CD14-positive monocyte (primary cell): ENCODE measurements around the gene GALC. TPM values are rescaled to one million over a fixed set of nuclear protein-coding genes. Genes with fewer than 3 reads are reported as not detected.
A peak's percentile ranks its signal among the peaks of the same experiment; 100 is the strongest.

Source experiments
- DNase-seq, 3 donors: peaks; one replicate each; pipeline ENCODE4 v3.0.0-alpha.2; 2011 to 2022
- H2AFZ ChIP-seq: 2 replicates; pipeline ENCODE4 v1.6.0; 2012; ENCODE audit warnings: mild to moderate bottlenecking, low read depth, low read length, inconsistent platforms; ENCODE audit not compliant: insufficient read depth, poor library complexity, severe bottlenecking
- H3K27ac ChIP-seq, 2 donors: 1 replicate in 1 of 2; 2 replicates in 1 of 2; pipeline ENCODE4 v1.5.1; 2012 to 2013; ENCODE audit warnings: low read length in 2 of 2, control low read depth in 1 of 2, inconsistent platforms in 1 of 2, low read depth in 1 of 2, mild to moderate bottlenecking in 1 of 2
- H3K27me3 ChIP-seq, 2 donors: one replicate each; pipeline versions ENCODE4 v1.6.0 to v1.6.1; 2011 to 2013; ENCODE audit warnings: low read length in 2 of 2; ENCODE audit not compliant: control insufficient read depth in 2 of 2, insufficient read depth in 2 of 2
- H3K36me3 ChIP-seq, 2 donors: replicated peaks in 1 of 2; 1 replicate in 1 of 2; 2 replicates in 1 of 2; pipeline versions ENCODE4 v1.5.1 to v1.6.1; 2012 to 2013; ENCODE audit warnings: low read length in 2 of 2, control low read depth in 1 of 2, inconsistent platforms in 1 of 2, mild to moderate bottlenecking in 1 of 2; ENCODE audit not compliant: insufficient read depth in 2 of 2, control insufficient read depth in 1 of 2
- H3K4me1 ChIP-seq, 2 donors: 1 replicate in 1 of 2; 2 replicates in 1 of 2; pipeline versions ENCODE4 v1.5.1 to v1.6.1; 2012 to 2013; ENCODE audit warnings: low read length in 2 of 2, control low read depth in 1 of 2, inconsistent platforms in 1 of 2, mild to moderate bottlenecking in 1 of 2, moderate library complexity in 1 of 2; ENCODE audit not compliant: insufficient read depth in 2 of 2, control insufficient read depth in 1 of 2
- H3K4me2 ChIP-seq: replicated peaks from 2 replicates; pipeline ENCODE3; 2012; ENCODE audit warnings: low read length, moderate library complexity, mild to moderate bottlenecking; ENCODE audit not compliant: poor library complexity, severe bottlenecking; ENCODE audit errors: extremely low read depth
- H3K4me3 ChIP-seq, 3 experiments: fragments of 200-600 bp in 1 of 3; sonication (generic) in 1 of 3; replicated peaks in 1 of 3; 1 replicate in 2 of 3; 2 replicates in 1 of 3; pipeline ENCODE4 v1.5.1; 2011 to 2013; ENCODE audit warnings: low read length in 3 of 3, mild to moderate bottlenecking in 3 of 3, control low read depth in 2 of 3, low read depth in 2 of 3, inconsistent platforms in 1 of 3, moderate library complexity in 1 of 3
- H3K79me2 ChIP-seq: 2 replicates; pipeline ENCODE4 v1.6.0; 2012; ENCODE audit warnings: mild to moderate bottlenecking, control low read depth, inconsistent platforms, low read length, moderate library complexity; ENCODE audit not compliant: insufficient read depth
- H3K9ac ChIP-seq: 2 replicates; pipeline ENCODE4 v1.6.0; 2017; ENCODE audit warnings: low read length, mild to moderate bottlenecking; ENCODE audit not compliant: insufficient read depth, poor library complexity, severe bottlenecking
- H3K9me3 ChIP-seq, 2 donors: replicated peaks in 1 of 2; 1 replicate in 1 of 2; 2 replicates in 1 of 2; pipeline versions ENCODE4 v1.5.1 to v1.6.1; 2012 to 2013; ENCODE audit warnings: low read length in 2 of 2, control low read depth in 1 of 2; ENCODE audit not compliant: control insufficient read depth in 1 of 2, insufficient read depth in 1 of 2
- H4K20me1 ChIP-seq: 2 replicates; pipeline ENCODE4 v1.6.0; 2012; ENCODE audit warnings: mild to moderate bottlenecking, low read length, control low read depth, moderate library complexity; ENCODE audit not compliant: insufficient read depth
- H3K27ac Mint-ChIP-seq, 7 donors: one replicate each; pipeline ENCODE4 v1.8.0; 2020; ENCODE audit warnings: mild to moderate bottlenecking in 7 of 7, mixed read lengths in 7 of 7, moderate library complexity in 6 of 7, inconsistent platforms in 2 of 7
- H3K27me3 Mint-ChIP-seq, 3 donors: one replicate each; pipeline ENCODE4 v1.8.0; 2021 to 2022; ENCODE audit warnings: low read depth in 3 of 3, mild to moderate bottlenecking in 3 of 3, mixed read lengths in 3 of 3, moderate library complexity in 3 of 3, inconsistent platforms in 1 of 3
- H3K36me3 Mint-ChIP-seq, 2 donors: one replicate each; pipeline ENCODE4 v1.8.0; 2020; ENCODE audit warnings: mixed read lengths in 2 of 2, inconsistent platforms in 1 of 2, mild to moderate bottlenecking in 1 of 2
- H3K4me1 Mint-ChIP-seq: one replicate; pipeline ENCODE4 v1.8.0; 2020; ENCODE audit warnings: mild to moderate bottlenecking, mixed read lengths
- H3K4me3 Mint-ChIP-seq, 2 donors: one replicate each; pipeline ENCODE4 v1.8.0; 2020; ENCODE audit warnings: mild to moderate bottlenecking in 2 of 2, mixed read lengths in 2 of 2, moderate library complexity in 1 of 2
- H3K9me3 Mint-ChIP-seq, 7 donors: one replicate each; pipeline ENCODE4 v1.8.0; 2020 to 2022; ENCODE audit warnings: mixed read lengths in 7 of 7, mild to moderate bottlenecking in 6 of 7, moderate library complexity in 6 of 7, inconsistent platforms in 2 of 7
- WGBS: methylation state at CpG from one replicate; pipeline ENCODE4 v1.1.5; 2013; ENCODE audit warnings: missing lambda C conversion rate; ENCODE audit not compliant: insufficient coverage; 5-methylcytosine and 5-hydroxymethylcytosine counted together
- intact Hi-C, 2 donors: fragments of 100-400 bp; cut with micrococcal nuclease; formaldehyde crosslinking; loops; one replicate each; pipeline versions ENCODE4 v1.15.0 to v1.15.1; 2023
- polyA plus RNA-seq, 3 donors: library from polyadenylated mRNA; depleted of rRNA in 1 of 3; unstranded in 2 of 3; stranded (reverse) in 1 of 3; fragments of 300-500 nt in 2 of 3; fragments of >200 nt in 1 of 3; fragmentation: Illumina TruSeq in 2 of 3; gene quantifications; 1 replicate in 2 of 3; 2 replicates in 1 of 3; pipeline ENCODE4 v1.2.3, GENCODE V29; 2012 to 2021
- TF ChIP-seq, protein P1 (sequence below): fragments of 200-600 bp; IDR thresholded peaks from one replicate; pipeline ENCODE4 v1.8.0; 2022; ENCODE audit warnings: antibody characterized with exemption, mild to moderate bottlenecking

The GALC gene
- polyA plus RNA-seq, 3 donors = 28.6 to 40.6 (median 33.8) TPM

DNA sequence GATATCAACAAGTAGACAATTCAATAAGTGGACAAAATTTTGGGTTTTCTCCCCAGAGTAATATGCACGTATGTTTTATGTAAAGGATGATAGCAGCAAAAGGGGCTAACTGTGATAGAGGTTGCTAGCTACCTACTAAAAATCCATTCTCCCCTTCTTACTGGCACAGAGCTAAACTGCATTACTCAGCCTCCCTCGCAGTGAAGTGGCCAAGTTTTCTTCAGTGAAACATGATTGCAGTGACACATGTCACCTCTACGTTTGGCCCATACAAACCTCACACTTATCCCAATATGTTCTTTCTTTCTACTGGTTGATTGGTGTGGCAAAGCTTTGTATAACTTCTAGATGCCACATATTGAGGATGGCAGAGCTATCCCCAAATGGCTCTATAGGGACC lies 46.2 kb upstream of the GALC start:
- intact Hi-C loops = no loop called here
- H3K4me3 Mint-ChIP-seq = no peak overlapping the region

DNA sequence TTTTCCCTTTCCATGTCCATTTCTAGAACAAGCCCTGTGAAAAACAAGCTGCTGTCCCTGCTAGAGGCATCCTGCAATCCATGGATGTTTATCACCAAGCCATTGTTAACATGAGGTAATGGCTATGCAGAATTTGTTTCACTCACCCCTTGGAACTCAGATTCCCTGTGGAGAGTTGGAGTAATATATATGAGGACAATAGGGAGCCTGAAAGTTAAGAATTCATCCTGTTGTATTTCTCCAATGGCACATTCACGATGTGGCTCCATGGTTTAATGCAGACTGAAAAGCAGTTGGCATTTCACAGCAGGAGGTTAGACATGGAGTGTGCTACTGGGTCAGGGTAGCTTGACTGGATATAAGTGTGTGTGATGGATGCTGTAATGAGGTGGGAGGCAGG lies 44.3 kb upstream of the GALC start:
- no peak for DNase-seq
- no peaks in the 10 kb centered on the region for H3K9me3 ChIP-seq
- no peaks in the 10 kb centered on the region for H3K79me2 ChIP-seq
- H3K9ac ChIP-seq = no peak overlapping the region
- Mint-ChIP-seq H3K27me3 (peaks cover 0 to 6% (median 5%) of the 10 kb centered on the region in 3 donors), H3K27ac (no peak overlapping the region), H3K4me1 (peaks cover 26% of the 10 kb centered on the region), H3K36me3 (peaks cover 3 to 19% of the 10 kb centered on the region in 2 donors), H3K9me3 (peaks cover 0 to 5% (median 2%) of the 10 kb centered on the region in 7 donors), H3K4me3 (peak overlapping the region in 1 of 2 donors; percentile 49)
- peaks cover 29 to 32% of the 10 kb centered on the region in 2 donors for H3K4me1 ChIP-seq
- no peak overlapping the region for H3K4me3 ChIP-seq
- no peak overlapping the region for H3K4me2 ChIP-seq
- no peaks in the 10 kb centered on the region for H4K20me1 ChIP-seq
- intact Hi-C loops = no loop called here
- WGBS = 100% methylated on average over 1 of the region's 1 CpG
- H3K36me3 ChIP-seq = no peaks in the 10 kb centered on the region
- TF ChIP-seq, protein P1, sequence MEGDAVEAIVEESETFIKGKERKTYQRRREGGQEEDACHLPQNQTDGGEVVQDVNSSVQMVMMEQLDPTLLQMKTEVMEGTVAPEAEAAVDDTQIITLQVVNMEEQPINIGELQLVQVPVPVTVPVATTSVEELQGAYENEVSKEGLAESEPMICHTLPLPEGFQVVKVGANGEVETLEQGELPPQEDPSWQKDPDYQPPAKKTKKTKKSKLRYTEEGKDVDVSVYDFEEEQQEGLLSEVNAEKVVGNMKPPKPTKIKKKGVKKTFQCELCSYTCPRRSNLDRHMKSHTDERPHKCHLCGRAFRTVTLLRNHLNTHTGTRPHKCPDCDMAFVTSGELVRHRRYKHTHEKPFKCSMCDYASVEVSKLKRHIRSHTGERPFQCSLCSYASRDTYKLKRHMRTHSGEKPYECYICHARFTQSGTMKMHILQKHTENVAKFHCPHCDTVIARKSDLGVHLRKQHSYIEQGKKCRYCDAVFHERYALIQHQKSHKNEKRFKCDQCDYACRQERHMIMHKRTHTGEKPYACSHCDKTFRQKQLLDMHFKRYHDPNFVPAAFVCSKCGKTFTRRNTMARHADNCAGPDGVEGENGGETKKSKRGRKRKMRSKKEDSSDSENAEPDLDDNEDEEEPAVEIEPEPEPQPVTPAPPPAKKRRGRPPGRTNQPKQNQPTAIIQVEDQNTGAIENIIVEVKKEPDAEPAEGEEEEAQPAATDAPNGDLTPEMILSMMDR = no peak
- H2AFZ ChIP-seq = no peak overlapping the region
- no peak overlapping the region for H3K27ac ChIP-seq
- peaks cover 0 to 3% of the 10 kb centered on the region in 2 donors for H3K27me3 ChIP-seq

More for the DNA sequence above, 46.2 kb upstream of the GALC start:
- DNase-seq = no peak
- Histone ChIP-seq H3K9me3 (no peaks in the 10 kb centered on the region), H3K27ac (no peak overlapping the region), H4K20me1 (no peaks in the 10 kb centered on the region), H3K27me3 (peaks cover 0 to 3% of the 10 kb centered on the region in 2 donors), H3K36me3 (no peaks in the 10 kb centered on the region), H3K4me1 (peaks cover 25 to 29% of the 10 kb centered on the region in 2 donors), H3K9ac (no peak overlapping the region), H3K79me2 (no peaks in the 10 kb centered on the region), H2AFZ (no peak overlapping the region), H3K4me3 (no peak overlapping the region), H3K4me2 (no peak overlapping the region)
- TF ChIP-seq, protein P1 = no peak
- Mint-ChIP-seq H3K27ac (no peak overlapping the region), H3K9me3 (peaks cover 0 to 5% (median 2%) of the 10 kb centered on the region in 7 donors), H3K36me3 (peaks cover 6 to 17% of the 10 kb centered on the region in 2 donors), H3K4me1 (peaks cover 21% of the 10 kb centered on the region), H3K27me3 (peaks cover 0 to 6% (median 5%) of the 10 kb centered on the region in 3 donors)
- WGBS = no CpG with 5 or more reads among the region's 3 CpGs
